A204.1 (cell line): ENCODE data around the gene SRD5A1.

Experiments
- FAIRE-seq: peaks from 2 replicates; lab custom pipeline; 2012; peaks lifted over from hg19 to GRCh38; lab: Jason Lieb, UNC

The SRD5A1 gene

DNA sequence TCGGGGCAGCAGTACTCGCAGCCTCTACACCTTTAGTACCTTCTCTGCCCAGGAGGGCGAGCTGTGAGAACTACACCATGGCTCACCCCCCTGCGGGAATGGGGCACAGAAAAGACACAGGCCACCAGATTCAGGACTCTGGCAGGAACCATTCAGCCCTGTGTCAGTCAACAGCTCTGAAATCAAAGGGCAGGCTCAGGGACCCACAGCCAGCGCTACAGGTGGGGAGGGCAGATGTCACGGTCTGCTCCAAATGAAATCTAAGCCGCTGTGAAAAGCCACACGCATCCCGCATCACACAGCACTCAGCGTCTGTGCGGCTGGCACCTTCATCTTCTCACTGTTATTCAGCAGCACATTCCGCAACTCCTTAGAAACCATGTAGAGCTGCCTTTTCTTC is 28.3 kb upstream of the SRD5A1 start:
- FAIRE-seq = no peak

GRCh38 chr5:6606884-6607558 is 26.2 kb upstream of the SRD5A1 start:
- no peak for FAIRE-seq

- no peak for FAIRE-seq
Observed at GRCh38 chr5:6607559-6607936, 25.7 kb upstream of the SRD5A1 start.

GRCh38 chr5:6608016-6608415 is 25.2 kb upstream of the SRD5A1 start:
- no peak for FAIRE-seq

DNA sequence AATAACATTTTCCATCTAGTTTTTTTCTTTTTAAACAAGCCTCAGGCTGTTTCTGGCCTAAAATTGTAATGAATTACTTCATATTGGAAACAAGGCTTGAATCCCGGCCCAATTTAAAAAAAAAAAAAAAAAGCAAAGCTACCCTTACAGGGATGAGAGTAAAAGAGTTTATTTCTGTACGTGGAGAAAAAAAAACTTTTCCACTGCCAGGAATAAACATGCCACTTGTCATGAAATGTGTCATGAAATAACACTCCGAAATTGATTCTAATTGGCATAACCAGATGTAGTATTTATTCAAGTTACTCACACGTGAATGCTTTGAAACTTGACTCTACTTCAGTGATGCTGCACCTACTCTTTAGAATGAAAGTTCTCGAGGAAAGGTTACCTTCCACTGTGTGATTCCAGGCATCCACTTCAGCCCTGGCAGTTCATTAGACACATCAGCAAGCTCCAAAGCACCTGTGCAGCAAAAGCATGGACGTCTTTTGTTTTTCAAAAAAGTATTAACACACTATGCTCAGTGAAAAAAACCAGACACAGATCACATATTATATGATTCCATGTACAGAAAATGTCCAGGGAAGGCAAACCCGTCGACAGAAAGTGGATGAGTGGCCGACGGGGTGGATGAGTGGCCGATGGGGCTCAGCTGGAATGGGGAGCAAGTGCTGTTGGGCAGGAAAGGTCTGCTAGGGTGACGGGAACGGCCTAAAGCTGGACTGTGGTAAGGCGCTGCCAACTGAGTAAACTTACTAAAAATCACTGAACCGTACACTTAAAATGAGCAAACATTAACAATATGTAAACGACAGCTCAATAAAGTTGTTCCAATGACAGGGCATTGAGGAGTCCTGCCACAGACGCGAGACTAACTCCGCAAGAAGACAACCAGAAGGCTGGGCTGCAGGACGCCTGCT is 21.6 kb upstream of the SRD5A1 start:
- FAIRE-seq = no peak

GRCh38 chr5:6615034-6615815 is 18.0 kb upstream of the SRD5A1 start:
- FAIRE-seq = no peak

GRCh38 chr5:6616632-6617031 is 16.6 kb upstream of the SRD5A1 start:
- no peak for FAIRE-seq

- FAIRE-seq = no peak
Observed at GRCh38 chr5:6623228-6623627, 10.0 kb upstream of the SRD5A1 start.

DNA sequence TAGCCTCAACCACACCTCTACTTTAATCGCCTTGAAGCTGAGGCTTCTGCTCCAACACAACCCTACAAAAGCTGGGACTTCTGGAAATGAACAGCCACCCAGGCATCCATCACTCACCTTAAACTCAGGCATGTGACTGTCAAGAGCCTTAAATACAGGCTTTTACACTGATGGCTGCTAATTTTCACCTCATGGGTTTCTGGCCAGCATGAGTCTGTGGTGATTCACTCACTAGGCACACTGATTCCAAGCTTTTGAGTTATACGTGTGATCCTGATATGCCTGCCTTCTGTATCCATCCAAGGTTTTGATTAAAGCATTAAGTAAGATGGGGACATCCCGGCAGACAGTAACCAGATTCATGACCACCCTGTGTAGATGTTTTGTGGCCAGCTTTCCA is 9.3 kb upstream of the SRD5A1 start:
- FAIRE-seq = no peak

- FAIRE-seq = no peak
Observed at GRCh38 chr5:6626508-6626907, 6.7 kb upstream of the SRD5A1 start.

DNA sequence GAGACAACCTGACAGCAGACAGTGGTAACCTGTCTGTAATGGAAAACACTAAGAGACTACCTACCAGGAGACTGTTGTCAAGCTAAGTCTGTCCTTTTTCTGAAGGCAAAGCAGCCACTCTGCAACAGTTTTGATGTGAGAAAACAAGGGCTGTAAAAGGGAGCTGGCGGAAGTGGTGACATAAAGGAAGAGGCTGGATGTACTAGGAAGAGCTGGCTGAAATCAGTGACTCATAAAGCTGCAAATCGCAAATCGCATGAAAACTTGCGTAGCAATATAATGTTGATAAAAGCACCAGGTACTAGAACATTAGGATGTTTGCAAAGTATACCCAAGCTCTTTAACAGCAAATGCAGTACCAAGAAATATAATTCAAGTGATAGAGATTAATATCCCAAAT is 1.8 kb upstream of the SRD5A1 start:
- no peak for FAIRE-seq

- FAIRE-seq = no peak
Observed at GRCh38 chr5:6632324-6632887, 834 bp upstream of the SRD5A1 start.

GRCh38 chr5:6633469-6634245 is 417 bp downstream of the SRD5A1 start:
- no peak for FAIRE-seq

DNA sequence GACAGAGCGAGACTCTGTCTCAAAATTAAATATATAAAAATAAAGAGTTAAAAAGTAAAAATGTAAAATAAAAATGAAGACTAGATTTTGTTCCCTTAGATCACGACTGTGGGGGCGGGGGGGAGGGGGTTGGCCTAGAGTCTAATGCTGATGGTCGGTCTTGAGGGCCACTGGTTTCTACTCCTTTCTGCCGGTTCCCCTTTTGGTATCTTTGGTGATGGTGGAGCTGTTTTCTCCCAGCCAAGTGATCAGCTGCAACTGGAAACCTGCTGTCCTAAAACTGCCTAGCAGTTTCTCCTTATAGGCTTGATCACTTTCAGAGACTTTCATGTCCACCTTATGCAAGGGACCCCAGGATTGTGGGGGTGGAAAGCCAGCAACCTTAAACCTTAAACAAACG is 1.1 kb downstream of the SRD5A1 start:
- no peak for FAIRE-seq

DNA sequence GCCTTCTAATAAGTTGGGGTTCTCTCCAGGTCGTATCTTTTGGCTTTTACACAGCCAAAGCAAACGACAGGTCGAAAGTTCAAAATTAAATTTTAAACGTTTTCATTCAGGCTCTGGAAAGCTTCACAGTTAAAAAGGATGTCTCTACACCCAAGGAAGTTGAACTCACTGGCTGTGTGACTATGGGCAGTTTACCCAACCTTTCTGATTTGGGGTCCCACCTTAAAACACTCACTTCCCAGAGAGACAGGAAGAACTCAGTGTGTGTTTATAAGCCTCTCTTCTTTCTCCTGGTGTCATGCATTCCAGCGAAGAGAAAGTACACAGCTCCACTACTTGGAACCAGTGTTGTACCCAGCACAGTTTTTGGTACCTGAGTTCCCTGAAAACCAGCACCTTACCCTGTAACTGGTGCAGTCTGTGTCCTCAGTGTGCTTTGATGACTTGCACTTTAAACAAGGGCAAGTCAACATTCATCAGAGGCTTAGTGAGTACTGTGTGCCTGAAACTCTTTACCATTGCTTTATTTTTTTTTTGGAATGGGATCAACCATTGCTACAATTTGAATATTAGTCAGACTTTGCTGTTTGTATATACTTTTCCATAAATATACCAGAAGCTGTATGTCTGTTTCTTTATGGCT is 1.7 kb downstream of the SRD5A1 start:
- no peak for FAIRE-seq

DNA sequence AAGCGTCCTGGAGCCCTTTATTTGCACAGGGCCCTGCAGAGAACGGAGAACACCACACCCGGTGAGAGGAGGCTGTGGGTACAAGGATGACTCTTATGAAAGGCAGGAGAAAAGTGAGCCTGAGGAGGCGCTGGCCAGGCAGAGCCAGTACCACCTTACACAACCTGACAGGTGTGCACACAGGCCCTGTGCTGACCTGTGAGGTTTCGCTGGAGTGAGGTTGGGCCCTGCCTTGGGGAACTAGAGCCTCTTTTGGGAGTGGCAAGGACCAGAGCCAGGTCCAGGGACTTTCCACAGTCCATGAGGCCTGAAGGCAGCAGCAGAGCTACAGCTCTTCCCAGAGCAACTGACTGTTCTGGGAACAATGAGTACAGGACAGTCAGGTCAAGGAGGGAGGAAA is 3.1 kb downstream of the SRD5A1 start:
- FAIRE-seq = no peak

DNA sequence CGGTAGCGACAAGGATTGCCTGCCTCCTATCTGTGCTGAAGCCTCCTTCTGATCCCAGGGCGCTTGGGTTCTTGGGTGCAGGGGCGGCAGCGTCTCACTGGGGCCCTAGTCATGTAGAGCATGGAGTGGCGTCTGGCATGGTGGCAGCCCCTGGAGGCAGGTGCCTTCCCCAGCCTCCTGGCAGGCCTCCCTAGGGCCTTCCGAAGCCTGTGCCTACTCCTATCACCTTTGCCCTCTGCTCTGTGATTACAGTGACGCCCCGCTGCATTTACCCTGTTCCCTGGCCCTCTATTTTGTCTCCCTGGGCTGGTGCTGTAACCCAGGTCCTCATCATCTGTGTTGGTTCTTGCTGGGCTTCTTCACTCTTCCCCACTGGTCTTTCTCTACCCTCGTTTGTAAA is 3.8 kb downstream of the SRD5A1 start:
- FAIRE-seq = no peak

GRCh38 chr5:6637590-6637989 is 4.3 kb downstream of the SRD5A1 start:
- no peak for FAIRE-seq

GRCh38 chr5:6638236-6638635 is 5.0 kb downstream of the SRD5A1 start:
- no peak for FAIRE-seq

DNA sequence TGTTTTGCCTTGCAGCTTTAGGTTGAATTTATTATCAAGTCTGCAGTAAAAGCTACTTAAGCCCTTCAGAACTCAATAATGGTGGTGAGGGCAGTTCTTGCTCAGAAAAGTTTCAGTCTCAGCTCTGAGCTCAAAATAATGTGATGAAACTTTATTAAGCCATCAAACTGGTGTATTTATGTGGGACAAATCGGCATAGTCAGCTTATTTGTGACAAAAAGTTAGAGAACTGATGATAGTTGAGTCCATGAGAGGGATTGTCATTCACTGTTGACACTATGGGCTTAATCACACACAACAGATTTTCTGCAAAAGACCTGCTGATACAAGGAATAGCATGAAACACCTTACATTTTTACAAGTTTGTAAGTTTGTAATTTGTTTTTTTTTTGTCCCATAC is 9.4 kb downstream of the SRD5A1 start:
- no peak for FAIRE-seq

GRCh38 chr5:6644794-6645241 is 11.6 kb downstream of the SRD5A1 start:
- no peak for FAIRE-seq
